Epithelial cell of proximal tubule (primary cell): ENCODE measurements around the gene MGAT5. TPM values are rescaled to one million over a fixed set of nuclear protein-coding genes. Genes with fewer than 3 reads are reported as not detected.

Experiments
- DNase-seq: peaks from one replicate; pipeline ENCODE4 v3.0.0-alpha.2; 2011; ENCODE audit warnings: low read depth
- H3K4me3 ChIP-seq: 2 replicates; pipeline ENCODE4 v1.5.1; 2011; ENCODE audit warnings: low read depth, mild to moderate bottlenecking, low read length
- CTCF ChIP-seq: conservative IDR thresholded peaks from 2 replicates; pipeline ENCODE4 v1.5.1; 2012; ENCODE audit warnings: low read depth, mild to moderate bottlenecking, low read length
- total RNA-seq: library from RNA; depleted of rRNA; stranded (reverse); fragments of >200 nt; gene quantifications from 2 replicates; pipeline ENCODE4 v1.2.3, GENCODE V29; 2015

Gene MGAT5
- total RNA-seq, 1 donor from 2014 or later: 34.0 TPM

GRCh38 chr2:134336352-134336751 lies 82.5 kb downstream of the MGAT5 start:
- DNase-seq: no peak
- TF ChIP-seq CTCF: no peak
- no peak overlapping the region for H3K4me3 ChIP-seq

GRCh38 chr2:134336921-134337320 lies 83.0 kb downstream of the MGAT5 start:
- DNase-seq: no peak
- no peak for TF ChIP-seq CTCF
- no peak overlapping the region for H3K4me3 ChIP-seq

- no peak for DNase-seq
- TF ChIP-seq CTCF: no peak
- H3K4me3 ChIP-seq: no peak overlapping the region
These were observed 83.8 kb downstream of the MGAT5 start for GRCh38 chr2:134337631-134338030.

- no peak overlapping the region for H3K4me3 ChIP-seq
- no peak for TF ChIP-seq CTCF
- DNase-seq: no peak
These were observed 84.3 kb downstream of the MGAT5 start for GRCh38 chr2:134338208-134338607.

- H3K4me3 ChIP-seq: no peak overlapping the region
- no peak for TF ChIP-seq CTCF
- no peak for DNase-seq
These were observed 87.6 kb downstream of the MGAT5 start for GRCh38 chr2:134341476-134341875.

- TF ChIP-seq CTCF: no peak
- DNase-seq: no peak
- no peak overlapping the region for H3K4me3 ChIP-seq
These were observed 91.3 kb downstream of the MGAT5 start for GRCh38 chr2:134344954-134345697.

- H3K4me3 ChIP-seq: no peak overlapping the region
- no peak for DNase-seq
- TF ChIP-seq CTCF: no peak
These were observed 92.3 kb downstream of the MGAT5 start for GRCh38 chr2:134346141-134346540.
